Stimulated activated CD8-positive, alpha-beta memory T cell treated with anti-CD3 and anti-CD28 coated beads, Interleukin-15, amount 100 ng/mL, for 4 hours (primary cell): Measurements from ENCODE around the gene CYP4Z1.
"Not testable (repeated sequence)": the region's sequence is repeated elsewhere in the genome, so short reads cannot be mapped to it uniquely, and the experiment has no call there.

Experiments
- DNase-seq, 2 donors: peaks; one replicate each; pipeline ENCODE4 v3.0.0-alpha.2; 2020; ENCODE audit warnings: low read depth in 2 of 2

The CYP4Z1 gene

GRCh38 chr1:47067097-47067594, at the start of gene CYP4Z1:
TSS of gene CYP4Z1 (plus strand) at chr1:47067231. CDS start at chr1:47067491, 260 bp downstream.
- no peak for DNase-seq

DNA sequence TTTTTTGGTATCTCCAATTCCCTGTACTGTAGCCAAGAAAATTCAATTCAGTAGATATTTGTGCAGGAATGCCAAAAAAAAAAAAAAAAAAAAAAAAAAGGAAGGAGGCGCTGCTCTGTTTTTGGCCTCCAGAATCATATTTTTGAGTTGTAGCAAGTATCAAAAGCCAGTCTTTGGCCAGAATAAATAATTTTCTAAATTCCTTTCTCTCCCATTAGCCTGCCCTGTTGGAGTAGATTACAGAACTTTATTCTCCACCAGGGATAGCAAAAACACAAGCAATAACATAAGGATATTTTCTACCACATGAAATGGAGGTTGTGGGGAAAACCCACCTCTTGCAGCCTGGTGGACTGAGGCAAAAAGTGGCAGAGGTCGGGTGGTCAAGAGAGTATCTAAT, 46.0 kb upstream of the CYP4Z1 start:
- no peak for DNase-seq

- no peak for DNase-seq
These were observed 43.5 kb upstream of the CYP4Z1 start, which contains the start of gene CYP4X1 for GRCh38 chr1:47023268-47024140. TSS of gene CYP4X1 (plus strand) at chr1:47023669. CDS start at chr1:47023818, 149 bp downstream.

- DNase-seq = no peak
These were observed 42.8 kb upstream of the CYP4Z1 start for GRCh38 chr1:47024141-47024801.

GRCh38 chr1:47030170-47030805, 36.7 kb upstream of the CYP4Z1 start:
- no peak for DNase-seq

- DNase-seq = no peak
These were observed 36.0 kb upstream of the CYP4Z1 start for GRCh38 chr1:47031059-47031458.

DNA sequence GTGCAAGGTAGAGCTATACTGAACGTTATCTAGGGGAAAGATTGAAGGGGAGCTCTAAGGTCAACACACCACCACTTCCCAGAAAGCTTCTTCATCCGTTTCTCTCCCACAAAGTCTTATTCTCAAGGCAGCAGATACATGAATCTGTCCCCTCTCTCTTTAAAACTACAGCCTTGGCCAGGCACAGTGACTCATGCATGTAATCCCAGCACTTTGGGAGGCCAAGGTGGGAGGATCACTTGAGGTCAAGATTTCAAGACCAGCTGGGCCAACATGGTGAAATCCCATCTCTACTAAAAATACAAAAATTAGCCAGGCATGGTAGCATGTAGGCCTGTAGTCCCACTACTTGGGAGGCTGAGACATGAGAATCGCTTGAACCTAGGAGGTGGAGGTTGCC, 35.4 kb upstream of the CYP4Z1 start:
- no peak for DNase-seq

GRCh38 chr1:47036764-47037163, 30.3 kb upstream of the CYP4Z1 start:
- no peak for DNase-seq

GRCh38 chr1:47059376-47059775, 7.7 kb upstream of the CYP4Z1 start:
- no peak for DNase-seq

DNA sequence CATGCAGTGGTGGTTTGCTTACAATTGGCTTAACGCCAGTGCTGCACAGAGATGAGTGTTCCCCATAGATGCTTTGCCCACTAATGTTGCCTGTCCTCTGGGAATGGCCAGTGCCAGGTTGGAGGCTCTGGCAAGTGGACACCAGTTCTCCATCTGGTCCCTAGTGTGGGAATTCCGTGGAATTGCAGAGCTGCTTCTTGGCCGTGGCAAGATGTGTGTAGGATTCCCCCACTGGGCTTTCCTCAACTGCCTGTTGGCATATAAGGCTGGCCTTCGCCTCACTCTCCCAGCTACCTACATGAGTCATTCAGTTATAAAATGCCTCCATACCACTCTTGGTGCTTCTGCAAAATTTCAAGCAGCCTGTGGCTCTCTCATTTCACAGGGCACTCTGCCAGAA, 2.0 kb downstream of the CYP4Z1 start:
- not testable (repeated sequence) for DNase-seq

- DNase-seq = not testable (repeated sequence)
These were observed 2.5 kb downstream of the CYP4Z1 start for GRCh38 chr1:47069509-47069908.

DNA sequence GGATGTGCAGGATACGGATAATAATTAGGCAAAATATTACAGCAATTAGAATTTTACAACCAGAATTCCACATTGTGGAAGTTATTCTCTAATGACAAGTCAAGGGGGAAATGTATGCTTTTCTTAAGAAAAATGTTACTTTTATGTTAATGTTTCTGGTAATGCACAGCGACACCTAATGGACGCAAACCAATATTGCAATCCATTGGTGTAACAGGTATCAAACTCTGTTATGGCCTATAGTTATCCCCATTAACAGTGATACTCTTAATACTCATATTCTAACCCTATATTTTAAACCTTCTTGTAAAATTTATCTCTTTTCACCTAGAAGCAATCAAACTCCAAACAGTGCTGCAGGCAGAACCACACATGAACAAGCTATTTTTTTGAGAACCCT, 22.3 kb downstream of the CYP4Z1 start:
- DNase-seq = not testable (repeated sequence)

DNA sequence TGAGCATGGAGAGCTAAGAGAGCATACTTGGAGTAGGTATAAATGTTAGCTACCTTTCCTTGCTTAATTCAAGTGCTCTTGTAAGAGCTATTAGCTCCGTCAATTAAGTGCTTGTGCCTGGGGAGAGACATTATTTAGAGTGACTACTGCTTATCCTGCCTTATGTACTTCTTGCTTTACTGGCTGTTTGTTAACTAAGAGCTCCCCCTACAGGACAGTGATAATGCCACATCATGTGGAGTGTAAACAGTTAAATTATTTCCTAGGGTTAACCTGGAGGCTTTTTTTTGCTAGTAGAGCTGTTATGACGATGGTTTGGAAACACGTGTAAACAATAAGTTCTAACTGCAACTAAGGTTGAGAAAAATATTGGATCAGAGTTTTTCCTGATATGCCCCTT, 24.4 kb downstream of the CYP4Z1 start:
- DNase-seq = not testable (repeated sequence)

DNA sequence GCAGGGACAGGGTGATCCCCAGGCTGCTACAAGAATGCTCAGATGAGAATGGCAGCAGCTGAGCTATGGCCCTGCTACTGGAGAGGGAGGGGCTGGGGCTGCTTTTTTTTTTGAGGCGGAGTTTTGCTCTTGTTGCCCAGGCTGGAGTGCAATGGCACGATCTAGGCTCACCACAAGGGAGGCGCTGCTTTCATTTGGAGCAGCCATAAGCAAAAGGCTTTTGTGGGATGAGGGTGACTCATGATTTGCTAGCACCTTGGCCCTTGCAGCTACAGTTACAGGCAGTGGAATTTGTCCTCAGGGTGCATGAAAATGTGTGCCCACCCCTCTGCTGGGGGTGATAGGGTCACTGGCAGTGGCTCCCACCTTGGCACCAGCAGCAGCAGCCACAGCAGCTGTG, 37.8 kb downstream of the CYP4Z1 start:
- no peak for DNase-seq

DNA sequence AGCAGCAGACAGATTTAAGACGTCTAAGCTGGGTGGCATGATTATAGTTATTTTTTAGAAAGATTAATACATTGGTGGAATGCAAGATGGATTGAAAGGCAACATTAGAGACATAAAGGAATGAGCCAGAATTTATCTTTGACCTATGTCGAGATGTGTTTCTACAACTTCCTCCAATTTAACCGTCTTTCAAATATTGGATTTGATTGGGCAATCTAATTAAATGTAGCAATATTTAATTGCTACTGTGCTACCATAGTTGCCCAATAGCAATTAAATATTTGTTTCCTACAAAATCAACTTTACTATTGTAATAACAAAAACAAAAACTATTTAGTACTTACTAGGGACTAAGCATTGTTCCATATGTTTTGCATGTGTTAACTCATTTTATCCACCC, 39.8 kb downstream of the CYP4Z1 start:
- DNase-seq = no peak

DNA sequence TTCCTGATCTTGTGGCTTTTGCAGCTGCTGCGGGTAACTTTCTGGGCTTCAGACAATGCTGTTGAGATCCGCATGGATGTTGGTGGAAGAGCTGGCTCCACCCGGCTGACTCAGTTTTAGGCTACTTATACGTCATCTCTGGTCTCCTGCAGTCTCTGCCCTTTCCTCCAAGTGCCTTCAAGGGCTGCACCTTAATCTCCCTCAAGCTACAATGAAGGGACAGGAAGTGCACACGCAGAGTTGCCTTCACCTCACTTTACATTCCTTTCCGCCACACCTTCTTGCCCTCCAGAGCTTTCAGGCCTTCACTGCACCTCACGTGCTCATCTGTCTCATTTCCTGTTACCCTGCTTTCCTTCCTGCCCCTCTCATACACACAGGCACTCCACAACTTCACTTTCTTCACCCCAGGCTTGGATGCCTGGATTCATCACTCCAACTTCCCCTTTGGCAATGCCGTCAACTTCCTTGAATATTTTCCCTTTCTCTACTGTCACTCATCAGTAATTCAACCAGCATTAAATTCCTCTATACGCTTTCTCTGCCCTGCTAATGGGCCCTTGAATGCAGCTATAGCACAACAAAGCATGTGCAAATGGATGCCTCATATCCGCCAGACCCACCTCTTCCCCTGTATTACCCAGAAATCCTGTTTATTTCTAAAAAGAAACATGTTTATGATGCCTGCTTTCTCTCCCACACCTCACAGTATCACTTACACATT, 41.0 kb downstream of the CYP4Z1 start:
- DNase-seq = not testable (repeated sequence)

DNA sequence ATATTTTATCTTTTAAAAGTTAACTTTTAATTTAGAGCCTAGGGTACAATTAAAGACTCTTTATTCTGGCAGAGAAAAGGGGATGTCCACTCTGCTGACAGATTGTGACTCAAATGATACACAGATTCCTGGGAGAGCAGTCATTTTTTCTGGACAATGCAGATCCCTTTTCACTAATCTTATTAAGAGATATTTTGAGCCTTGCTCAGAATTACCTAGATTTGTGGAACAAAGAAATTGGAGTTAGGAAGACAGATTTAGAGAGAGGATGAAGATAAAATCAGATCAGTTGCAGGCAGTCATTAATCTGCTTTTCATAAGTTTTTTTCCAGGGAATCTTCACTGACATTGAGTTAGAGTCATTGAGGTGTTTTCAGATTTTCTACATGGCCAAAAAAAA, 42.5 kb downstream of the CYP4Z1 start:
- not testable (repeated sequence) for DNase-seq

- DNase-seq = no peak
These were observed 46.1 kb downstream of the CYP4Z1 start for GRCh38 chr1:47113178-47113577.

DNA sequence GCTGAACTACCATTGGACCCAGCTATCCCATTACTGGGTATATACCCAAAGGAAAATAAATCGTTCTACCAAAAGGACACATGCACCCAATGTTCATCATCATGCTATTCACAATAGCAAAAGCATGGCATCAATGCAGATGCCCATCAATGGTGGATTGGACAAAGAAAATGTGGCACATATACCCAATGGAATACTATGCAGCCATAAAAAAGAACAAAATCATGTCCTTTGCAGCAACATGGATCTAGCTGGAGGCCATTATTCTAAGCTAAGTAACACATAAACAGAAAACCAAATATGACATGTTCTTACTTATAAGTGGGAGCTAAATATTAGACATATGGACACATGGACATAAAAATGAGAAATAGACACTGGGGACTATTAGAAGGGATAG, 54.0 kb downstream of the CYP4Z1 start:
- DNase-seq = not testable (repeated sequence)

DNA sequence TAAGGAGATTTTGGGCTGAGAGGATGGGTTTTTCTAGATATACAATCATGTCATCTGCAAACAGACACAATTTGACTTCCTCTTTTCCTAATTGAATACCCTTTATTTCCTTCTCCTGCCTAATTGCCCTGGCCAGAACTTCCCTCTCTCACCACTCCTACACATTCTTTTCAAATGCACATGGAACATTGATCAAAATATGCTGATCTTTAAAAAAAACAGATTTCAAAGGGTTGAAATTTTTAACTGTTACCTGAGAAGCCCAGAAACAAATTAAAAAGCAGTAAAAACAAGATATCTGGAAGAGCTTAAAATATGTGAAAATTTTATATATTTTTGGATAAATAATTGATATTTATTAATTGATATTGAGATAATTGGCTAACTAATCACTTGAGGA, 57.8 kb downstream of the CYP4Z1 start:
- not testable (repeated sequence) for DNase-seq

GRCh38 chr1:47126997-47127396, 60.0 kb downstream of the CYP4Z1 start:
- not testable (repeated sequence) for DNase-seq

- no peak for DNase-seq
These were observed 61.2 kb downstream of the CYP4Z1 start for GRCh38 chr1:47128221-47128620.
